Measurements from ENCODE around the gene ELMO1. TPM values are rescaled to one million over a fixed set of nuclear protein-coding genes. Genes with fewer than 3 reads are reported as not detected.

ELMO1 gene
- total RNA-seq, 1 donor from 2014 or later: not detected

GRCh38 chr7:37050801-37051200 lies 397.9 kb downstream of the ELMO1 start:
- no peaks in the 10 kb centered on the region for H3K36me3 Mint-ChIP-seq (ENCODE audit: unreplicated experiment)
- no peaks in the 10 kb centered on the region for H3K27me3 Mint-ChIP-seq (ENCODE audit: unreplicated experiment)
- no peak for DNase-seq (ENCODE audit: extremely low spot score, unreplicated experiment)
- no peak overlapping the region for H3K27ac Mint-ChIP-seq (ENCODE audit: unreplicated experiment)
- no peak for TF ChIP-seq CTCF (IDR thresholded peaks at IDR 0.05)
- H3K4me1 Mint-ChIP-seq (ENCODE audit: unreplicated experiment): no peaks in the 10 kb centered on the region
- H3K4me3 Mint-ChIP-seq (ENCODE audit: unreplicated experiment): no peak overlapping the region
- no peaks in the 10 kb centered on the region for H3K9me3 Mint-ChIP-seq (ENCODE audit: unreplicated experiment)

GRCh38 chr7:37048674-37049073 lies 400.0 kb downstream of the ELMO1 start:
- no peak overlapping the region for H3K4me3 Mint-ChIP-seq (ENCODE audit: unreplicated experiment)
- no peak for DNase-seq (ENCODE audit: extremely low spot score, unreplicated experiment)
- H3K27ac Mint-ChIP-seq (ENCODE audit: unreplicated experiment): no peak overlapping the region
- H3K27me3 Mint-ChIP-seq (ENCODE audit: unreplicated experiment): peaks cover 3% of the 10 kb centered on the region
- no peaks in the 10 kb centered on the region for H3K4me1 Mint-ChIP-seq (ENCODE audit: unreplicated experiment)
- no peaks in the 10 kb centered on the region for H3K36me3 Mint-ChIP-seq (ENCODE audit: unreplicated experiment)
- TF ChIP-seq CTCF (IDR thresholded peaks at IDR 0.05): no peak
- no peaks in the 10 kb centered on the region for H3K9me3 Mint-ChIP-seq (ENCODE audit: unreplicated experiment)

- Mint-ChIP-seq H3K9me3 (ENCODE audit: unreplicated experiment) (no peaks in the 10 kb centered on the region), H3K27me3 (ENCODE audit: unreplicated experiment) (peaks cover 3% of the 10 kb centered on the region), H3K36me3 (ENCODE audit: unreplicated experiment) (no peaks in the 10 kb centered on the region), H3K4me3 (ENCODE audit: unreplicated experiment) (no peak overlapping the region), H3K4me1 (ENCODE audit: unreplicated experiment) (no peaks in the 10 kb centered on the region), H3K27ac (ENCODE audit: unreplicated experiment) (no peak overlapping the region)
- no peak for DNase-seq (ENCODE audit: extremely low spot score, unreplicated experiment)
- TF ChIP-seq CTCF (IDR thresholded peaks at IDR 0.05): no peak
Observed at GRCh38 chr7:37047260-37047659, 401.4 kb downstream of the ELMO1 start.

GRCh38 chr7:37046531-37047079 lies 402.1 kb downstream of the ELMO1 start:
- no peaks in the 10 kb centered on the region for H3K36me3 Mint-ChIP-seq (ENCODE audit: unreplicated experiment)
- DNase-seq (ENCODE audit: extremely low spot score, unreplicated experiment): no peak
- H3K27me3 Mint-ChIP-seq (ENCODE audit: unreplicated experiment): peaks cover 3% of the 10 kb centered on the region
- no peaks in the 10 kb centered on the region for H3K9me3 Mint-ChIP-seq (ENCODE audit: unreplicated experiment)
- H3K4me3 Mint-ChIP-seq (ENCODE audit: unreplicated experiment): no peak overlapping the region
- H3K4me1 Mint-ChIP-seq (ENCODE audit: unreplicated experiment): no peaks in the 10 kb centered on the region
- no peak for TF ChIP-seq CTCF (IDR thresholded peaks at IDR 0.05)
- no peak overlapping the region for H3K27ac Mint-ChIP-seq (ENCODE audit: unreplicated experiment)

DNA sequence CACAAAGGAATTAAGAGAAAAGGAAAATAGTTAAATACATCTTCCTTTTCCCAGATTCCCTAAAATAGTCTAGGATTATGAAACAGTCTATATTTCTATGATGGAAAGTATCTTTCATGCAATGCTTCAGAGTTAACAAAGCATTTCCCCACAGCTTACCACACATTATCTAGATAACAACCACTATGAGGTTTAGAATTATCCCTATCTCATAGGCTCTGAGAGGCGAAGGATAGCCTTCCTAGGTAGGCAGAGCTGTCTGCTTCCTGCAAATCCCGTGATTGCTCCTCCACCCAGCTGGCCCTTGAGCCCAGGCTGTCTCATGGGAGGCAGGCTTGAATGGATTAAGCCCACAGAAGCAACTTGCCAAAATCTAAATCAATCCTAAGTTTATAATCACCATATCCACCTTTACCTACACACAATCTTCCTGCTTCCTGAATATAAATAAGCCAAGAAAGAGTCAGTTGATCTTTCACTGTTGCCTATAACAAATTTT lies 402.9 kb downstream of the ELMO1 start:
- DNase-seq (ENCODE audit: extremely low spot score, unreplicated experiment): no peak
- TF ChIP-seq CTCF (IDR thresholded peaks at IDR 0.05): no peak
- Mint-ChIP-seq H3K27me3 (ENCODE audit: unreplicated experiment) (peaks cover 3% of the 10 kb centered on the region), H3K9me3 (ENCODE audit: unreplicated experiment) (no peaks in the 10 kb centered on the region), H3K4me3 (ENCODE audit: unreplicated experiment) (no peak overlapping the region), H3K4me1 (ENCODE audit: unreplicated experiment) (no peaks in the 10 kb centered on the region), H3K27ac (ENCODE audit: unreplicated experiment) (no peak overlapping the region), H3K36me3 (ENCODE audit: unreplicated experiment) (no peaks in the 10 kb centered on the region)
